ENCODE results near the gene PDXDC1.
A peak's percentile ranks its signal among the peaks of the same experiment; 100 is the strongest.
"Not testable (repeated sequence)": the region's sequence is repeated elsewhere in the genome, so short reads cannot be mapped to it uniquely, and the experiment has no call there.

The PDXDC1 gene

DNA sequence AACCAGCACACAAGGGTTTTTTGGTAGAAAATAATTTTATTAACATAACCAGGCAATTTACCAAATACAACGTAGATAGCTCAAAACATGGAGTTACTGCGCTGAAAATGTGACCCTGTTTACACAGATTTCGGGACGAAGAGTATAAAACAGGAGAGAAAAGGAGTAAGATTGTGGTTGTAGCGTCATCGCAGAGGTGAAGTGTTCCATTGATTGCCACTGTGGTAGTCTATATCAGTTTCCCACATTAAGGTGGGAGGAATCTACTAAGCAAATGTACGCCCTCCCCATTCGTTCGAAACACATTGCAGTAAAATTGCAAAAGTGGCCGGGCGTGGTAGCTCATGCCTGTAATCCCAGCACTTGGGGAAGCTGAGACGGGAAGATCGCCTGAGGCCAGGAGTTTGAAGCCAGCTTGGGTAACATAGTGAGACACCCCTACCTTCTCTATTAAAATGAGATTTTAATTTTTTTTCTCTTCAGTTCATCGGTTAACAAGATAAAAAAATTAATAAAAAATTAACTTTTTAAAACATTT lies 972 bp upstream of the PDXDC1 start:
- not testable (repeated sequence) for DNase-seq

- DNase-seq, result not testable (repeated sequence)
These were observed 533 bp upstream of the PDXDC1 start for GRCh38 chr16:14974331-14974655.

- peak in 1 of 2 donors; percentile 22 for DNase-seq
These were observed 780 bp downstream of the PDXDC1 start for GRCh38 chr16:14975418-14976194.

GRCh38 chr16:14976971-14977736 lies 2.3 kb downstream of the PDXDC1 start:
- DNase-seq, result not testable (repeated sequence)

DNA sequence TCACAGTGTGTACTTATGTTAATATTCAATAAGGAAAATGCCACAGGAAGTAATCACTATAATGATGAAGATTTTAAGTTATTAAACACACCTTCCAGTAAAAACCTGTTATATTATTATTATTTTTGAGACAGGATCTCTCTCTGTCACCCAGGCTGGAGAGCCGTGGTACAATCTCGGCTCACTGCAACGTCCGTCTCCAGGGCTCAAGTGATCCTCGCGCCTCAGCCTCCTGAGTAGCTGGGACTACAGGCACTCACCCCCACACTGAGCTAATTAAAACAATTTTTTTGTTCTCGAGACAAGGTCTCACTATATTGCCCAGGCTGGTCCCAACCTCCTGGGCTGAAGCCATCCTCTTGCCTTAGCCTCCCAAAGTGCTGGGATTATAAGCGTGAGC lies 3.5 kb downstream of the PDXDC1 start:
- not testable (repeated sequence) for DNase-seq

DNA sequence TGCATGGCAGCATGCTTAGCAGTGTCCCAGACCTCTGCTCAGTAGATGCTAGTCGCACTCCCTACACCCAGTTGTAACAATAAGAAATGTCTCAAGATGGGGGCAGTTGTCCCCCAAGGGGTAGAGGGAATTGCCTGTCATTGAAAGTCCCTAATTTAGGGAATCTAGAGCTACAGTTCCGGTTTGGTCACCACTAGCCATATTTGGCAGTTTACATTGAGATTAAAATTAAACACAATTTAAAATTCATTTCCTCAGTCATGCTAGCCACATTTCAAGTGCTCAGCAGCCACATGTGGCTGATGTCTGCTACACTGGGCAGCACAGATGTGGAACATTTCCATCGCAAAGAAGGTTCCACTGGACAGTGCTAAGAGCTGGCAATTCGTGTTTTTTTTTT lies 4.1 kb downstream of the PDXDC1 start:
- not testable (repeated sequence) for DNase-seq

GRCh38 chr16:14981234-14981633 lies 6.4 kb downstream of the PDXDC1 start:
- DNase-seq, result not testable (repeated sequence)

- not testable (repeated sequence) for DNase-seq
These were observed 7.7 kb downstream of the PDXDC1 start for GRCh38 chr16:14982521-14982920.

GRCh38 chr16:14988092-14988491 lies 13.3 kb downstream of the PDXDC1 start:
- DNase-seq, result not testable (repeated sequence)

- DNase-seq, result not testable (repeated sequence)
These were observed 13.9 kb downstream of the PDXDC1 start for GRCh38 chr16:14988661-14989191.

- DNase-seq, result not testable (repeated sequence)
These were observed 14.8 kb downstream of the PDXDC1 start for GRCh38 chr16:14989291-14990281.

DNA sequence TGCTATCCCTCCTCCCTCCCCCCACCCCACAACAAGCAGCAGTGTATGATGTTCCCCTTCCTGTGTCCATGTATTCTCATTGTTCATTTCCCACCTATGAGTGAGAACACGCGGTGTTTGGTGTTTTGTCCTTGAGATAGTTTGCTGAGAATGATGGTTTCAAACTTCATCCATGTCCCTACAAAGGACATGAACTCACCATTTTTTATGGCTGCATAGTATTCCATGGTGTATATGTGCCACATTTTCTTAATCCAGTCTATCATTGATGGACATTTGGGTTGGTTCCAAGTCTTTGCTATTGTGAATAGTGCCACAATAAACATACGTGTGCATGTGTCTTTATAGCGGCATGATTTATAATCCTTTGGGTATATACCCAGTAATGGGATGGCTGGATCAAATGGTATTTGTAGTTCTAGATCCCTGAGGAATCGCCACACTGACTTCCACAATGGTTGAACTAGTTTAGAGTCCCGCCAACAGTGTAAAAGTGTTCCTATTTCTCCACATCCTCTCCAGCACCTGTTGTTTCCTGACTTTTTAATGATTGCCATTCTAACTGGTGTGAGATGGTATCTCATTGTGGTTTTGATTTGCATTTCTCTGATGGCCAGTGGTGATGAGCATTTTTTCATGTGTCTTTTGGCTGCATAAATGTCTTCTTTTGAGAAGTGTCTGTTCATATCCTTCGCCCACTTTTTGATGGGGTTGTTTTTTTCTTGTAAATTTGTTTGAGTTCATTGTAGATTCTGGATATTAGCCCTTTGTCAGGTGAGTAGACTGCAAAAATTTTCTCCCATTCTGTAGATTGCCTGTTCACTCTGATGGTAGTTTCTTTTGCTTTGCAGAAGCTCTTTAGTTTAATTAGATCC lies 18.7 kb downstream of the PDXDC1 start:
- DNase-seq, result not testable (repeated sequence)

- DNase-seq, result not testable (repeated sequence)
These were observed 21.9 kb downstream of the PDXDC1 start for GRCh38 chr16:14996702-14997101.

- DNase-seq, result not testable (repeated sequence)
These were observed 23.5 kb downstream of the PDXDC1 start for GRCh38 chr16:14998300-14998699.

- not testable (repeated sequence) for DNase-seq
These were observed 25.0 kb downstream of the PDXDC1 start for GRCh38 chr16:14999845-15000244.

- DNase-seq, result not testable (repeated sequence)
These were observed 27.6 kb downstream of the PDXDC1 start for GRCh38 chr16:15002448-15002847.

DNA sequence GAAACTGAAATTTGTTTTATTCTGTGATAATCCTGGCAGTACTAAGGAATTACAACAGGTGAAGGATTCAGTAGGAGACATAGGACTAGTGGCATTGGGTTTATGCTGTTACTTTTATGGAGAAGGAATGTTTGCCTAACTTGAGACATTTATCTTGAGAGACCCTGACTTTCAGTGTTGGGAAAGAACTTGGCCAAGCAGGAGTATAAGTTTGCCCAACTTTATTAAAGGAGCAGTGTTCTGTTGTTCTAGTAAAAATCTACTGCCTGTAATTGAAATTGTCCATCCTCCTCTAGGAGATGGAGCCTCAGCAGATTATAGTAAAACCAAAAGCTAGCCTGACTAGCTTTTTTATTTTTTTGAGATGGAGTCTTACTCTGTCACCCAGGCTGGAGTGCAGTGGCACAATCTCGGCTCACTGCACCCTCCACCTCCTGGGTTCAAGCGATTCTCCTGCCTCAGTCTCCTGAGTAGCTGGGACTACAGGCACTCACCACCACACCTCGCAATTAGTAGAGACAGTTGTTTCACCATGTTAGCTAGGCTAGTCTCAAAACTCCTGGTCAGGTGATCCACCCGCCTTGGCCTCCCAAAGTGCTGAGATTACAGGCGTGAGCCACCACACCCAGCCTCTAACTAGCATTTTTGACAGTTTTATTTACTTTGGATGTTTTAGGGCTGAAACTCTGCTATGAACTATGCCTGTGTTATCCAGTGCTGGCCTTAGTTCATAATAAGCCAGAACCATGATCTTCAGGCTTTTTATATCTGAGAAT lies 30.7 kb downstream of the PDXDC1 start:
- not testable (repeated sequence) for DNase-seq

DNA sequence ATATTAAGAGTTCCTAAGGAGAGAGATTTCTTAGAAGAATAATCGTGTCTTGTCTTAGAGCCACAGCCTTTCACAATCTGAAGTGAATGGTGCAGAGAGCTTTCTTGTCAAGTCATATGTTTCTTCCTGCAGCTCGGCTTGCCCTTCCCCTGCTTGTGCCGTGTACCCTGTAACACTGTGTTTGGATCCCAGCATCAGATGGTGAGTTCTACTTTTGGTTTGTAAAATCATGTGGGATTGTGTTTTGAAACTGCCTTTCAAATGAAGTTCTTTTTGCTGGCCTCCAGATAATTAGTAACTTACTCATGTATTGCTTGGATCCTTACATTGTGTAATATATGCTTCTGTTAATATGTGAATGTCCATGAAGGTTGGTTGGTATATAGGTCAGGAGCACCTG lies 33.8 kb downstream of the PDXDC1 start:
- not testable (repeated sequence) for DNase-seq

DNA sequence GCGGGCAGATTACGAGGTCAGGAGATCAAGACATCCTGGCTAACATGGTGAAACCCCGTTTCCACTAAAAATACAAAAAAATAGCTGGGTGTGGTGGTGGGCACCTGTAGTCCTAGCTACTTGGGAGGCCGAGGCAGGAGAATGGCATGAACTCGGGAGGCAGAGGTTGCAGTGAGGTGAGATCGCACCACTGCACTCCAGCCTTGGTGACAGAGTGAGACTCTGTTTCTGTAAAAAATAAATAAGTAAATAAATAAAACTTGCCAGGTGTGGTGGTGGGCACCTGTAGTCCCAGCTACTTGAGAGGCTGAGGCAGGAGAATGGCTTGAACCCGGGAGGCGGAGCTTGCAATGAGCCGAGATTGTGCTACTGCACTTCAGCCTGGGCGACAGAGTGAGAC lies 38.1 kb downstream of the PDXDC1 start:
- not testable (repeated sequence) for DNase-seq

DNA sequence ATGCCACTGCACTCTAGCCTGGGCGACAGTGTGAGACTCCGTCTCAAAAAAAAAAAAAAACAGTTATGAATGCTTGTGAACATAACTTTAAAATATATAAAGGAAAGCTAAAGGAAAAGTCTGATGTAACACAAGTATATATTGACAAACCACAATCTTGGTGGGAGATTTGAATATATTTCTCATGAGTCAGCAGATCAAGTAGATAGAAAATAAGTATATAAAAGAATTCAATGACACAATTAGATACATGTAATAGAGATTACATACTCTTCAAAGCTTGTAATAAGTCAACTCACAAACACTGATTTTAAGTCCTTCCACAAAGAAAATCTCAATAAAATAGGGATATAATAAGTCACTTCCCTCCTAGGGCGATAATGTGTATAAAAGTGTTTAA lies 40.8 kb downstream of the PDXDC1 start:
- not testable (repeated sequence) for DNase-seq

All from hippocampal formation (tissue), 2 donors.